Type B pancreatic cell (in vitro differentiated cells): Measurements from ENCODE around the gene ACSF3. TPM values are rescaled to one million over a fixed set of nuclear protein-coding genes. Genes with fewer than 3 reads are reported as not detected.
A peak's percentile ranks its signal among the peaks of the same experiment; 100 is the strongest.

Experiments
- DNase-seq: peaks from one replicate; pipeline ENCODE4 v3.0.0; 2021; ENCODE audit warnings: mixed read lengths; ENCODE audit not compliant: unreplicated experiment; ENCODE audit errors: extremely low spot score
- H3K27ac Mint-ChIP-seq: 2 replicates; pipeline ENCODE4 v1.8.0; 2021; ENCODE audit warnings: mild to moderate bottlenecking, mixed read lengths
- H3K27me3 Mint-ChIP-seq: 2 replicates; pipeline ENCODE4 v1.8.0; 2021; ENCODE audit warnings: mixed read lengths
- H3K36me3 Mint-ChIP-seq: 2 replicates; pipeline ENCODE4 v1.8.0; 2021; ENCODE audit warnings: mixed read lengths
- H3K4me1 Mint-ChIP-seq: one replicate; pipeline ENCODE4 v1.8.0; 2021; ENCODE audit warnings: mixed read lengths; ENCODE audit not compliant: unreplicated experiment
- H3K4me3 Mint-ChIP-seq: 2 replicates; pipeline ENCODE4 v1.8.0; 2021; ENCODE audit warnings: mild to moderate bottlenecking, mixed read lengths
- H3K9me3 Mint-ChIP-seq: 2 replicates; pipeline ENCODE4 v1.8.0; 2021; ENCODE audit warnings: mixed read lengths
- total RNA-seq: library from RNA; stranded (reverse); gene quantifications from 2 replicates; pipeline ENCODE4 v1.2.1, GENCODE V29; 2021; ENCODE audit warnings: low replicate concordance
- TF ChIP-seq, protein P1 (sequence below): fragments of 200-600 bp; sonication (generic); conservative IDR thresholded peaks from 2 replicates; pipeline ENCODE4 v1.5.0; 2021; ENCODE audit warnings: antibody characterized with exemption, mild to moderate bottlenecking

Gene ACSF3
- total RNA-seq, 1 donor from 2014 or later: 29.0 TPM

DNA sequence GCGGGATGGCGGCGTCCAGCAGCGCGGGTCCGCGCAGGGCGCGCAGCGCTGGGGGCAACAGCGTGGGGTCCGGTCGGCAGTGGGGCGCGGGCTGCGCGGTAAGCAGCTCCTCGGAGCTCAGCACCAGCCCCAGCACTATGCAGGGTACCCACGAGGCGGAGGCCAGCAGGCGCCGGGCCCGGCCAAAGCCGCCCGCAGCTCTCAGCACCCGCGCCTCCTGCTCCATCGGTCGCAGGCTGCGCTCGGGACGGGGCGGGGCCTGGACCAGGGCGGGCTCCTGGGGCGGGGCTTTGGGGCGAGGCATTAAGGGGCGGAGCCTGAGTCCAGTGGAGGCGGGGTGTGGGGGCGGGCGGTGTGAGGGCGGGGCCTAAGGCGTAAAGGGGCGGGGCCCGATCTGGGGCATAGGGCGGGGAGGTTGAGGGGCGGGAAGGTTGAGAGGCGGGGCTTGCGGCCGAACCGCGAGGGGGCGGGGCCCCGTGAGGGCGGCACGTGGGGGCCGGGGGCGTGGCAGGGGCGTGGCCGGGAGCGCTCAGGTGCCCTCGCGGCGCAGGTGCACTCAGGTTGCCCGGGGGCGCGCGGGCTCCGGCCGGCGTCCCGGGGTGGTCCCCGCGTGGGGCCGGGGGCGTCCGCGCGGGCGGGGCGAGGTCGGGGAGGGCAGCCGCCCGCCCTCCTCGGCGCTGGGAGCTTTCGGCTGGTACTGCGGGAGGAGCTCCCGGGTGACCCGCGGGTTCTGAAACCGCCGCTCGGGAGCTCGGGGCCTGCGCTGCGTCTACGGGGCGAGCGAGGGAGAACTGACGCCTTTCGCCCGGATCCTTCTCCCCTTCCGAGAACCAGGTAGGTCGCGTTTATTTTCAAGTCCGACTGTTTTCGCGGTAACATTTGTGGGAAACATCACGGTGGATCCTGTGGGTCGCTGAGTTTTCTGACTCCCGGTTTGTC lies 108.1 kb downstream of the ACSF3 start:
- Mint-ChIP-seq H3K27ac (no peak overlapping the region), H3K4me1 (no peaks in the 10 kb centered on the region), H3K36me3 (no peaks in the 10 kb centered on the region), H3K4me3 (peak overlapping the region; percentile 83), H3K27me3 (peaks cover 49% of the 10 kb centered on the region), H3K9me3 (peaks cover 7% of the 10 kb centered on the region)
- DNase-seq: peak; percentile 90
- TF ChIP-seq, protein P1, sequence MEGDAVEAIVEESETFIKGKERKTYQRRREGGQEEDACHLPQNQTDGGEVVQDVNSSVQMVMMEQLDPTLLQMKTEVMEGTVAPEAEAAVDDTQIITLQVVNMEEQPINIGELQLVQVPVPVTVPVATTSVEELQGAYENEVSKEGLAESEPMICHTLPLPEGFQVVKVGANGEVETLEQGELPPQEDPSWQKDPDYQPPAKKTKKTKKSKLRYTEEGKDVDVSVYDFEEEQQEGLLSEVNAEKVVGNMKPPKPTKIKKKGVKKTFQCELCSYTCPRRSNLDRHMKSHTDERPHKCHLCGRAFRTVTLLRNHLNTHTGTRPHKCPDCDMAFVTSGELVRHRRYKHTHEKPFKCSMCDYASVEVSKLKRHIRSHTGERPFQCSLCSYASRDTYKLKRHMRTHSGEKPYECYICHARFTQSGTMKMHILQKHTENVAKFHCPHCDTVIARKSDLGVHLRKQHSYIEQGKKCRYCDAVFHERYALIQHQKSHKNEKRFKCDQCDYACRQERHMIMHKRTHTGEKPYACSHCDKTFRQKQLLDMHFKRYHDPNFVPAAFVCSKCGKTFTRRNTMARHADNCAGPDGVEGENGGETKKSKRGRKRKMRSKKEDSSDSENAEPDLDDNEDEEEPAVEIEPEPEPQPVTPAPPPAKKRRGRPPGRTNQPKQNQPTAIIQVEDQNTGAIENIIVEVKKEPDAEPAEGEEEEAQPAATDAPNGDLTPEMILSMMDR: no peak

DNA sequence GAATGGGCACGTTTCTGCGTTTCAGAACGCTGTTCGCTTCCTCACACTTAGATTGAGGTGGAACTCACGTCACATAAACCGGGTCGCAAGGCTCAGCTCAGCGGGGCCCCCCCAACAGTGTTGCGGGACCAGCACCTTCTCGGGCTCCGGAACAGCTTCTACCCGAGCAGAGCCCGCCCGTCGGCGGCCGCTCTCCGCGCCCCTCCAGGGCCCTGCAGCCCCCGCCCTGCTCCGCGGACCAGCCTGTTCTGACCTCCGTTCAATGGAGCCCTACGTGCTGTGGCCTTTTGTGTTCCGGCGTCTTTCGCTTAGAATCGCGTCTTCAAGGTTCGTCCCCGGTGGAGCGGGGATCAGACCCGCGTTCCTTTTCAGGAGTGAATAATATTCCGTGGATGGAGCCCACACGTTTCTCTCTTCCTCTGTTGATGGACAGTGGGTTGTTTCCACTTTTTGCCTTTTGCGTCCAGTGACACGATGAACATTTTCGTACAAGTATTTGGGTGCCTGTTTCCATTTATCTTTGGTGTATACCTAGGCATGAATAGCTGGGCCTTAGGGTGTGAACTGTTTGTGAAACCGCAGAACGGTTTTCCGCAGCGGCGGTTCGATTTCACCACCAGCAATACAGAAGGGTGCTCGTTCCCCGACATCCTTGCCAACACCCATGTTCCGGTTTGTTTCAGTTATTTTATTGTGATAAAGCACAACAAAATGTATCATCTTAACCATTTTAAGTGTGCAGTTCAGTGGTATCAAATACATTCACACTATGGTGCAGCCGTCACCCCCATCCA lies 109.0 kb downstream of the ACSF3 start:
- no peak for DNase-seq
- H3K9me3 Mint-ChIP-seq: peaks cover 7% of the 10 kb centered on the region
- no peak overlapping the region for H3K27ac Mint-ChIP-seq
- H3K4me1 Mint-ChIP-seq: no peaks in the 10 kb centered on the region
- H3K27me3 Mint-ChIP-seq: peaks cover 51% of the 10 kb centered on the region
- peak overlapping the region; percentile 83 for H3K4me3 Mint-ChIP-seq
- H3K36me3 Mint-ChIP-seq: no peaks in the 10 kb centered on the region
- TF ChIP-seq, protein P1: no peak

Other genes with a start within 250 kb of the ACSF3 start
- 30.2 and 32.5 TPM in 2 replicates for gene GALNS, start 236.9 kb upstream of the ACSF3 start, total RNA-seq
- 80.4 and 91.4 TPM in 2 replicates for gene TRAPPC2L, start 236.7 kb upstream of the ACSF3 start, total RNA-seq
- gene PABPN1L, start 227.2 kb upstream of the ACSF3 start, total RNA-seq: 0.31 TPM in 1 of 2 replicates, not detected in the other
- gene CBFA2T3, start 116.6 kb upstream of the ACSF3 start, total RNA-seq: 8.9 and 9.4 TPM in 2 replicates
- 5.0 TPM in 1 of 2 replicates, not detected in the other for gene CDH15, start 77.9 kb downstream of the ACSF3 start, total RNA-seq
- 2.9 and 5.3 TPM in 2 replicates for gene SLC22A31, start 106.7 kb downstream of the ACSF3 start, total RNA-seq
- 8.2 and 14.4 TPM in 2 replicates for gene ZNF778, start 123.9 kb downstream of the ACSF3 start, total RNA-seq